H1 (cell line): ENCODE data around the gene ZNF23. TPM values are rescaled to one million over a fixed set of nuclear protein-coding genes. Genes with fewer than 3 reads are reported as not detected.

ENCODE experiments used
- CTCF ChIA-PET: fragments of 300-600 bp; sonication (Branson Sonifier 250); formaldehyde crosslinking; loops from one replicate; lab custom pipeline; 2021; ENCODE audit not compliant: partially characterized antibody; lab: Charles Lee
- POLR2A ChIA-PET: fragments of 300-600 bp; sonication (Branson Sonifier 250); formaldehyde crosslinking; loops from one replicate; lab custom pipeline; 2021; ENCODE audit warnings: inconsistent platforms; ENCODE audit not compliant: partially characterized antibody; lab: Charles Lee
- DNase-seq, 2 experiments: peaks; one replicate each; pipeline versions ENCODE4 v3.0.0 to v3.0.0-alpha.2; 2010 to 2022; ENCODE audit warnings: low spot score in 2 of 2, low read depth in 1 of 2, mixed read lengths in 1 of 2
- FAIRE-seq: peaks from 2 replicates; lab custom pipeline; 2011; peaks lifted over from hg19 to GRCh38; lab: Jason Lieb, UNC
- H2AFZ ChIP-seq: 2 replicates; pipeline ENCODE4 v1.8.1; 2012; ENCODE audit warnings: low read length, inconsistent platforms
- H2AK5ac ChIP-seq: 2 replicates; pipeline ENCODE4 v1.6.1; 2013; ENCODE audit warnings: low read depth, low read length
- H2BK120ac ChIP-seq: replicated peaks from 2 replicates; pipeline ENCODE3; 2013; ENCODE audit warnings: low read depth, low read length, inconsistent platforms
- H2BK12ac ChIP-seq: 2 replicates; pipeline ENCODE4 v1.6.1; 2013; ENCODE audit warnings: low read depth, low read length
- H2BK15ac ChIP-seq: 2 replicates; pipeline ENCODE4 v1.6.1; 2013; ENCODE audit warnings: low read length
- H2BK20ac ChIP-seq: 2 replicates; pipeline ENCODE4 v1.6.1; 2013; ENCODE audit warnings: low read length
- H2BK5ac ChIP-seq: 2 replicates; pipeline ENCODE4 v1.6.1; 2013; ENCODE audit warnings: low read depth, low read length
- H3K14ac ChIP-seq: 2 replicates; pipeline ENCODE4 v1.6.1; 2013; ENCODE audit warnings: inconsistent platforms; ENCODE audit not compliant: insufficient read length
- H3K18ac ChIP-seq: 2 replicates; pipeline ENCODE4 v1.6.1; 2013; ENCODE audit warnings: low read length; ENCODE audit errors: extremely low read depth
- H3K23ac ChIP-seq: 2 replicates; pipeline ENCODE4 v1.6.1; 2013; ENCODE audit warnings: inconsistent platforms; ENCODE audit not compliant: insufficient read length
- H3K23me2 ChIP-seq: 2 replicates; pipeline ENCODE4 v1.6.1; 2013; ENCODE audit warnings: low read depth, low read length
- H3K27ac ChIP-seq: 2 replicates; pipeline ENCODE4 v1.6.1; 2011; ENCODE audit warnings: low read depth, low read length, inconsistent platforms
- H3K27me3 ChIP-seq, 4 experiments: replicated peaks in 1 of 4; 1 replicate in 1 of 4; 2 replicates in 3 of 4; pipeline versions ENCODE4 v1.6.1 to v1.8.1; 2011 to 2013; ENCODE audit warnings: low read length in 3 of 4, mild to moderate bottlenecking in 3 of 4, inconsistent platforms in 2 of 4, mixed read lengths in 2 of 4, moderate library complexity in 1 of 4; ENCODE audit not compliant: control insufficient read depth in 3 of 4, insufficient read depth in 3 of 4; ENCODE audit errors: extremely low read depth in 1 of 4
- H3K36me3 ChIP-seq, 4 experiments: 2 replicates each; pipeline versions ENCODE4 v1.6.1 to v1.8.1; 2011 to 2013; ENCODE audit warnings: mild to moderate bottlenecking in 4 of 4, low read length in 3 of 4, moderate library complexity in 2 of 4, control low read depth in 1 of 4, inconsistent platforms in 1 of 4; ENCODE audit not compliant: insufficient read depth in 4 of 4, control insufficient read depth in 2 of 4
- H3K4ac ChIP-seq: replicated peaks from 2 replicates; pipeline ENCODE3; 2013; ENCODE audit warnings: low read length, low read depth, mixed read lengths, inconsistent platforms; ENCODE audit not compliant: insufficient read length
- H3K4me1 ChIP-seq, 4 experiments: replicated peaks in 1 of 4; 1 replicate in 1 of 4; 2 replicates in 3 of 4; pipeline versions ENCODE4 v1.6.1 to v1.8.1; 2011 to 2013; ENCODE audit warnings: low read length in 3 of 4, inconsistent platforms in 2 of 4, mixed read lengths in 1 of 4; ENCODE audit not compliant: insufficient read depth in 4 of 4, control insufficient read depth in 3 of 4
- H3K4me2 ChIP-seq, 2 experiments: 2 replicates each; pipeline versions ENCODE4 v1.6.1 to v1.8.1; 2011 to 2013; ENCODE audit warnings: low read depth in 2 of 2, low read length in 2 of 2, control low read depth in 1 of 2, inconsistent platforms in 1 of 2, mild to moderate bottlenecking in 1 of 2; ENCODE audit not compliant: insufficient read depth in 1 of 2
- H3K4me3 ChIP-seq, 4 experiments: fragments of 200-600, 300-600 bp in 1 of 4; sonication (generic), shearing (Covaris generic), sonication (Bioruptor Twin) in 1 of 4; 2 replicates each; pipeline versions ENCODE4 v1.5.1 to v1.8.1; 2011 to 2016; ENCODE audit warnings: low read length in 4 of 4, low read depth in 3 of 4, control low read depth in 2 of 4, inconsistent platforms in 2 of 4, mild to moderate bottlenecking in 2 of 4, mixed read lengths in 1 of 4, moderate library complexity in 1 of 4; ENCODE audit not compliant: insufficient read depth in 2 of 4; ENCODE audit errors: extremely low read depth in 1 of 4
- H3K56ac ChIP-seq: replicated peaks from 2 replicates; pipeline ENCODE3; 2013; ENCODE audit warnings: low read depth, mild to moderate bottlenecking, mixed read lengths, low read length, inconsistent platforms; ENCODE audit not compliant: insufficient read length
- H3K79me1 ChIP-seq: 2 replicates; pipeline ENCODE4 v1.6.1; 2013; ENCODE audit warnings: low read depth, low read length, control low read depth
- H3K79me2 ChIP-seq, 2 experiments: 2 replicates each; pipeline versions ENCODE4 v1.6.1 to v1.8.1; 2012 to 2013; ENCODE audit warnings: low read length in 2 of 2, mild to moderate bottlenecking in 2 of 2, inconsistent platforms in 1 of 2; ENCODE audit not compliant: insufficient read depth in 2 of 2, control insufficient read depth in 1 of 2
- H3K9ac ChIP-seq, 4 experiments: replicated peaks in 1 of 4; 1 replicate in 1 of 4; 2 replicates in 3 of 4; pipeline versions ENCODE4 v1.6.1 to v1.8.1; 2011 to 2013; ENCODE audit warnings: low read depth in 3 of 4, low read length in 3 of 4, control low read depth in 2 of 4, mild to moderate bottlenecking in 2 of 4, moderate library complexity in 2 of 4, inconsistent platforms in 1 of 4; ENCODE audit errors: extremely low read depth in 1 of 4
- H3K9me3 ChIP-seq, 2 experiments: 2 replicates each; pipeline versions ENCODE4 v1.6.1 to v1.8.1; 2012 to 2013; ENCODE audit warnings: mild to moderate bottlenecking in 2 of 2, moderate library complexity in 2 of 2, control low read depth in 1 of 2, inconsistent platforms in 1 of 2, low read depth in 1 of 2, low read length in 1 of 2, mixed read lengths in 1 of 2; ENCODE audit not compliant: insufficient read depth in 2 of 2
- H4K20me1 ChIP-seq, 2 experiments: replicated peaks in 1 of 2; 2 replicates each; pipeline versions ENCODE3 to v1.8.1; 2011 to 2013; ENCODE audit warnings: inconsistent platforms in 2 of 2, low read length in 2 of 2, mild to moderate bottlenecking in 1 of 2; ENCODE audit not compliant: insufficient read depth in 2 of 2, control insufficient read depth in 1 of 2
- H4K5ac ChIP-seq: 2 replicates; pipeline ENCODE4 v1.6.1; 2013; ENCODE audit warnings: low read length, low read depth, mixed read lengths, inconsistent platforms; ENCODE audit not compliant: insufficient read length
- H4K8ac ChIP-seq: 2 replicates; pipeline ENCODE4 v1.8.0; 2013; ENCODE audit warnings: mild to moderate bottlenecking, moderate library complexity, low read length, inconsistent platforms; ENCODE audit not compliant: insufficient read depth; ENCODE audit errors: extremely low read depth
- H4K91ac ChIP-seq: replicated peaks from 2 replicates; pipeline ENCODE3; 2013; ENCODE audit warnings: low read length, mixed read lengths, inconsistent platforms; ENCODE audit not compliant: insufficient read length
- E2F6 ChIP-seq: IDR thresholded peaks from 2 replicates; pipeline ENCODE4 v1.6.1; 2012; ENCODE audit warnings: inconsistent platforms
- GTF2F1 ChIP-seq: IDR thresholded peaks from 2 replicates; pipeline ENCODE4 v1.6.1; 2012; ENCODE audit warnings: low read depth, low read length, improper control_type of control experiment, borderline replicate concordance
- HDAC2 ChIP-seq, 2 experiments: fragments of 300-600 bp in 1 of 2; sonication (generic) in 1 of 2; IDR thresholded peaks; 2 replicates each; pipeline ENCODE4 v1.6.1; 2011 to 2012; ENCODE audit warnings: low read depth in 2 of 2, low read length in 2 of 2, mild to moderate bottlenecking in 2 of 2, moderate library complexity in 2 of 2, borderline replicate concordance in 1 of 2, inconsistent platforms in 1 of 2
- JUN ChIP-seq: IDR thresholded peaks from 2 replicates; pipeline ENCODE4 v1.6.1; 2011; ENCODE audit warnings: low read depth, mild to moderate bottlenecking, improper control_type of control experiment, low read length
- JUND ChIP-seq: IDR thresholded peaks from 2 replicates; pipeline ENCODE4 v1.6.1; 2011; ENCODE audit warnings: mild to moderate bottlenecking, improper control_type of control experiment, low read length
- KDM1A ChIP-seq: fragments of 200-600, 300-600 bp; sonication (generic); IDR thresholded peaks from 2 replicates; pipeline ENCODE4 v1.7.1; 2016; ENCODE audit warnings: mild to moderate bottlenecking, low read length, borderline replicate concordance
- NRF1 ChIP-seq: IDR thresholded peaks from 2 replicates; pipeline ENCODE4 v1.6.1; 2011; ENCODE audit warnings: mild to moderate bottlenecking, low read depth, low read length, improper control_type of control experiment
- PHF8 ChIP-seq: fragments of 200-600 bp; sonication (generic); conservative IDR thresholded peaks from 2 replicates; pipeline ENCODE4 v1.7.1; 2012; ENCODE audit warnings: low read depth, mild to moderate bottlenecking, inconsistent platforms, low read length, moderate library complexity
- RBBP5 ChIP-seq: IDR thresholded peaks from 2 replicates; pipeline ENCODE4 v1.7.1; 2012; ENCODE audit warnings: low read depth, mild to moderate bottlenecking, inconsistent platforms, low read length, moderate library complexity, borderline replicate concordance
- RNF2 ChIP-seq: fragments of 200-900, 300-1000 bp; sonication (generic); IDR thresholded peaks from 2 replicates; pipeline ENCODE4 v1.7.1; 2016; ENCODE audit warnings: borderline replicate concordance, low read depth, mild to moderate bottlenecking, antibody characterized with exemption, low read length; ENCODE audit not compliant: poor library complexity, severe bottlenecking; ENCODE audit errors: missing control alignments
- TAF7 ChIP-seq: optimal IDR thresholded peaks from 2 replicates; pipeline ENCODE3; 2011; ENCODE audit warnings: low read depth, mild to moderate bottlenecking, inconsistent platforms, low read length, moderate library complexity, borderline replicate concordance
- TCF12 ChIP-seq: IDR thresholded peaks from 2 replicates; pipeline ENCODE4 v1.6.1; 2011; ENCODE audit warnings: low read depth, mild to moderate bottlenecking, low read length
- polyA plus RNA-seq, 7 experiments: library from polyadenylated mRNA; depleted of rRNA in 3 of 7; stranded (reverse) in 5 of 7; unstranded in 2 of 7; fragments of >200 nt in 5 of 7; fragments of 200-250 nt in 2 of 7; gene quantifications; 1 replicate in 5 of 7; 2 replicates in 1 of 7; 4 replicates in 1 of 7; pipeline versions ENCODE4 v1.2.1 to v1.2.3, GENCODE V29; 2011 to 2013; ENCODE audit warnings: missing spikeins in 2 of 7, mixed read lengths in 2 of 7
- total RNA-seq: library from RNA; stranded (reverse); fragmentation: NEBNext Ultra II Directional; extraction: Animal tissue kit (Norgen Biotek cat#: 25700); gene quantifications from 2 replicates; pipeline ENCODE4 v1.2.1, GENCODE V29; 2021

ZNF23 gene
- total and polyA plus RNA-seq, 2 of the 8 experiments (the other 6 are each of a cell fraction or from before 2014, with no cell fraction given), result 2.4 to 10.2 TPM

GRCh38 chr16:71453036-71453435 is 9.0 kb downstream of the ZNF23 start:
- no peak overlapping the region for H3K27ac ChIP-seq
- no peaks in the 10 kb centered on the region for H3K4me1 ChIP-seq
- no peak overlapping the region for H3K4me2 ChIP-seq
- no peak overlapping the region for H3K18ac ChIP-seq
- H3K4ac ChIP-seq, result no peak overlapping the region
- H3K9ac ChIP-seq, result no peak overlapping the region
- H2BK20ac ChIP-seq, result no peak overlapping the region
- H4K91ac ChIP-seq, result no peak overlapping the region
- H4K5ac ChIP-seq, result no peak overlapping the region
- H2AFZ ChIP-seq, result no peak overlapping the region
- H3K36me3 ChIP-seq, result peaks cover 6 to 71% (median 27%) of the 10 kb centered on the region in 4 experiments; a peak in 7 of 8 replicates
- no peaks in the 10 kb centered on the region for H3K23me2 ChIP-seq
- H2BK15ac ChIP-seq, result no peak overlapping the region
- no peak overlapping the region for H3K4me3 ChIP-seq
- ChIA-PET CTCF (interaction anchor here (0.9 to 1.2 kb wide), 2 partner anchors 41 to 89 kb away, joined by 3 to 4 read pairs; no protein-coding TSS in a partner anchor), POLR2A (no interaction called here)
- no peaks in the 10 kb centered on the region for H3K79me2 ChIP-seq
- H2AK5ac ChIP-seq, result no peak overlapping the region
- no peaks in the 10 kb centered on the region; the same call in 1 of the 2 replicates for H3K79me1 ChIP-seq
- H4K8ac ChIP-seq, result no peak overlapping the region
- H3K23ac ChIP-seq, result no peak overlapping the region
- no peaks in the 10 kb centered on the region for H4K20me1 ChIP-seq
- H3K9me3 ChIP-seq, result peaks cover 35 to 40% of the 10 kb centered on the region in 2 experiments
- H2BK12ac ChIP-seq, result no peak overlapping the region
- H3K56ac ChIP-seq, result no peak overlapping the region
- H3K14ac ChIP-seq, result no peak overlapping the region
- DNase-seq (no peak), FAIRE-seq (no peak)
- H2BK5ac ChIP-seq, result no peak overlapping the region
- no peak overlapping the region for H2BK120ac ChIP-seq
- no peaks in the 10 kb centered on the region for H3K27me3 ChIP-seq
- TF ChIP-seq JUN (no peak), HDAC2 (IDR thresholded peaks at IDR 0.05; ENCODE audit: borderline replicate concordance in 1 of 2, low read depth in 2 of 2, low read length in 2 of 2) (no peak), NRF1 (no peak), E2F6 (no peak), KDM1A (no peak), TAF7 (no peak), PHF8 (no peak), JUND (no peak), RBBP5 (no peak), GTF2F1 (no peak), TCF12 (no peak), RNF2 (no peak)
